ENCODE results near the gene SAE1. TPM values are rescaled to one million over a fixed set of nuclear protein-coding genes. Genes with fewer than 3 reads are reported as not detected.
"Not testable (repeated sequence)": the region's sequence is repeated elsewhere in the genome, so short reads cannot be mapped to it uniquely, and the experiment has no call there.

The SAE1 gene
- total RNA-seq, 4 donors from 2014 or later, result 36.5 to 50.7 (median 49.2) TPM

DNA sequence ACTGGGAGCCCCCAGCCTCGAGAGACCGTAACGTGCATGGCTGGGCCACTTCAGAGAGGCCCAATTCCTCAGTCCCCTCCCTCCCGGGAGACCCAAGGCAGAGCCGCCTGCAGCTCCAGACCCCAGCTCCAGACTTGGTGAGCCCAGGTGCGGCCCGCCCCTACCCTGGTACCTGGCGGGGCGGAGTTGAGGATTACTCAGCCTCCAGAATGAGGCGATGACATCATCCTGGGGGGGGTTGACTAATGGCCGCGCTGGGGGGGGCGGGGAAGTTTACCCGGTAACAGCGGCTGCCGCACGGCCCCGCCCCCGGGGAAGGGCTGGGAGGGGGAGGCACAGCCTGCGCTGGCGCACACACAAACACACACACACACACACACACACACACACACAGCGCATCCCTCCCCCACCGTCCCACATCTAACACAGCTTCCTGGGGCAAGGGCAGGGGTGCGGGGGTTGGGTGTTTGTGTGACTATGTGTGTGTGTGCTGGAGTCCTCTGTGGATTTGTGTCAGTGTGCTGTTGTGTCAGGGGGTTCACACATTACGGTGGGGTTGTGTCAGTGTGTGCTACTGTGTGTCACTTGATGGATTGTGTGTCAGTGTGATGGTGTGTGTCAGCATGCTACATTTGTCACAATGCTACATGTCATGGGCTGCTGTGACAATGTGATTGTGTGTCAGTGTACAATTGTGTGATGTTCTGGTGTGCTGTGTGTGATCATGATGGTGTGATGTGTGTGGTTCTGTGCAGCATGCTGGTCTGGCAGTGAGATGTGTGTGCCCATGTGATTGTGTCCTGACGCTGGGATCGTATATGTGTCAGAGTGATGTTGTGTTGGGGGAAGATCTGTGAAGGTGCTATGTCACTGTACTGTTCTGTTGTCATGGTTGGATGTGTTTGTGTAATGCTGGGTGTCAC, 110.6 kb downstream of the SAE1 start:
- TF ChIP-seq, protein P1, sequence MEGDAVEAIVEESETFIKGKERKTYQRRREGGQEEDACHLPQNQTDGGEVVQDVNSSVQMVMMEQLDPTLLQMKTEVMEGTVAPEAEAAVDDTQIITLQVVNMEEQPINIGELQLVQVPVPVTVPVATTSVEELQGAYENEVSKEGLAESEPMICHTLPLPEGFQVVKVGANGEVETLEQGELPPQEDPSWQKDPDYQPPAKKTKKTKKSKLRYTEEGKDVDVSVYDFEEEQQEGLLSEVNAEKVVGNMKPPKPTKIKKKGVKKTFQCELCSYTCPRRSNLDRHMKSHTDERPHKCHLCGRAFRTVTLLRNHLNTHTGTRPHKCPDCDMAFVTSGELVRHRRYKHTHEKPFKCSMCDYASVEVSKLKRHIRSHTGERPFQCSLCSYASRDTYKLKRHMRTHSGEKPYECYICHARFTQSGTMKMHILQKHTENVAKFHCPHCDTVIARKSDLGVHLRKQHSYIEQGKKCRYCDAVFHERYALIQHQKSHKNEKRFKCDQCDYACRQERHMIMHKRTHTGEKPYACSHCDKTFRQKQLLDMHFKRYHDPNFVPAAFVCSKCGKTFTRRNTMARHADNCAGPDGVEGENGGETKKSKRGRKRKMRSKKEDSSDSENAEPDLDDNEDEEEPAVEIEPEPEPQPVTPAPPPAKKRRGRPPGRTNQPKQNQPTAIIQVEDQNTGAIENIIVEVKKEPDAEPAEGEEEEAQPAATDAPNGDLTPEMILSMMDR (IDR thresholded peaks at IDR 0.05), result no peak
- ATAC-seq (ENCODE audit: low FRiP score) (peak; percentile 65), DNase-seq (ENCODE audit: low spot score) (peak; percentile 76)

DNA sequence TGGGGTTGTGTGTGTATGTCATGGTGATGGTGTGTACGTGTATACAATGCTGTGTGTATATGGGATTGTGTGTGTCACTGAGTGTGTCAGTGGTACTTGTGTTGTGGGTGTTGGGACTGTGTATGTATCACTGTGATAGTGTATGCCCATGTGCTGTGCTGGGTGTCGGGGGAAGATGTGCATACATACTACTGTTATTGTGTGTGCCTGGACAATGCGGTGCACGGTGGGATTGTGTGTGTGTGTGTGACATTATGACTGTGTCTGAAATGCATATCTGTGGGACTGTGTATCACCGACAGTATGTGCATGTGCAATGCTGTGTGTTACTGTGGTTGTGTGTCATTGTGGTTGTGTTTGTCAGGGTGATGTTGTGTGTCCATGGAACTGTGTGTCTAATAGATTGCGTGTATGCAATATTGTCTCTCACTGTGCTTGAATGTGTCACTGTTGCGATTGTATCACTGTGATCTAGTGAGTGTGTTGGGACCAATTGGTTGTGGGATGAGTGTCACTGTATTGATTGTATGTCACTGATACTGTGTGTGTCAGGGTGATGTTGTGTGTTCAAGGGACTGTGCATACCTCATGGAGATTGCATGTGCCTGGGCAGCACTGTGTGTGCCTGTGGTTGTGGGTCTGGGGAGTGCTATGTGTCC, 111.4 kb downstream of the SAE1 start:
- ATAC-seq (ENCODE audit: low FRiP score) (no peak), DNase-seq (ENCODE audit: low spot score) (no peak)
- TF ChIP-seq, protein P1 (IDR thresholded peaks at IDR 0.05), result no peak

DNA sequence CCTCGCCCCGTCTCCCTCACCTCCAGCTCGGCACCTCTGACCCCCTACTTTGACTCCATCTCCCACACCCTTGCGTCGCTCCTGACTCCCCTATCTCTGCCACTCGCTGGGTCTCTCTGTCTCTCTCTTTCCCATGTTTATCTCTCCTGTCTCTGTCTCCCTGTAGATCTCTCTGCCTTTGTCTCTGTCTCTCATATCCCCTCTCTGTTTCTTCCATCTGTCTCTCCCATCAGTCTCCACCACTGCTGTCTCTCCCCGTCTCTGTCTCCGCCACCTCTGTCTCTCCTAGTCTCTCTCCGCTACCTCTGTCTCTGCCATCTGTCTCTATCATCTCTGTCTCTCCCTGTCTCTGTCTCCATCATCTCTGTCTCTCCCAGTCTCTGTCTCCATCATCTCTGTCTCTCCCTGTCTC, 112.7 kb downstream of the SAE1 start:
- TF ChIP-seq, protein P1 (IDR thresholded peaks at IDR 0.05), result no peak
- DNase-seq (ENCODE audit: low spot score), result no peak
- no peak for ATAC-seq (ENCODE audit: low FRiP score)

DNA sequence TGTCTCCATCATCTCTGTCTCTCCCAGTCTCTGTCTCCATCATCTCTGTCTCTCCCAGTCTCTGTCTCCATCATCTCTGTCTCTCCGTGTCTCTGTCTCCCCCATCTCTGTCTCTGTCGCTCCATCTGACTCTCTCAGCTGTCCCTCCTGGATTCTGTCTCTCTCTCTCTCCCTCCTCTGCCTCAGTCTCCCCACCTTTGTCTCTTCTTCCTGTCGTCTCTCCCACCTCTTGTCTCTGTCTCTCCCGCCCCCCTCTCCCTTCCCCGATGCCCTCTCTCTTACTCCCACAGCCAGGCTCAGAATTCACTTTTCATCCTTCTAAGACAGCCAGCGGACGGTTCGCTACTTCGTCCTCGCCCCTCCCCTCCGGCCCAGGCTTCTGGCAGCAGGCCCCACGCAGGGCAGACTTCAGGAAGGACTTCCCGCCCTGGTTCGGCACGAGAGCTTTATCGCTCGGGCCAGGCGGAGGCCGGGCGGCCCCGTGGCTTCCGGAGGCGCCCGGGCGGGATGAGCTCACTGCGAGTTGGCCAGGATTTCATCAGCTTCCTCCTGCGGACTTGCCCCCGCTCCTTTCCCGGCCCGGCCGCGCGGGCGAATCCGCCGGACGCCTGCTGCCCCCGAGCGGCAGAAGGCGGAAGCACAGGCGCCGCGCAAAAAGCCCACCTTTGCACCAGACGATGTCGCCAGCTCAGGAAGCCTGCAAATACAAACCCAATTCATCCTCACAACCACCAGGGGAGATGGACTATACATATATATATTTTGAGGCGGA, 113.3 kb downstream of the SAE1 start:
- DNase-seq (ENCODE audit: low spot score) (peak; percentile 51), ATAC-seq (ENCODE audit: low FRiP score) (peak; percentile 87)
- TF ChIP-seq, protein P1 (IDR thresholded peaks at IDR 0.05), result peak in 2 of 3 donors; percentile 81 to 97

DNA sequence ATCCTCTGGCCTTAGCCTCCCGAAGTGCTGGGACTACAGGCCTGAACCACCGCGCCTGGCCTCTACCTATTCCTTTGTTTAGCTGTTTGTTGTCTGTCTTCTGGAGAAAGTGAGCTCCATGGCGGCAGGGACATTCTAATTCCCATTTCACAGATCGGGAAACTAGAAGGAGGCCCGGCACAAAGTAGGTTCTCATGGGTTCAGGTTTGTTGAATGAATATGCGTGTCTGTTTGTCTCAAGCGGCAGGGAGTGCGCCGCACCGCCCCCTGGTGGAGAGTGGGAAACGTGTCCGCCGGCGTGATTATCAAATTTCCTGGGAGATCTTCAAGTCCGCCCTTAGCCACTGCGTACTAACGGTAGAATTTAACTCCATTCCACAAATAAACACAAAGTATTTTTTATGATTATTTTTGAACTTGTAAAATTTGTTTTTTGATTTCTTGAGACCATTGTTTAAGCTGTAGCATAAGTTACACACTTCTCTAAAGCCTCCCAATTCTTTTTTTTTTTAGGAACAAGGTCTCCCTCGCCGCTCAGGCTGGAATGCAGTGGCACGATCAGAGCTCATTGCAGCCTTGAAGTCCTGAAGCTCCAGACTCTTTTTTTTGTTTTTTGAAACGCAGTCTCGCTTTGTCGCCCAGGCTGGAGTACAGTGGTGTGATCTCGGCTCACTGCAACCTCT, 116.8 kb downstream of the SAE1 start:
- TF ChIP-seq, protein P1 (IDR thresholded peaks at IDR 0.05), result peak in 2 of 3 donors; percentile 70 to 89
- DNase-seq (ENCODE audit: low spot score) (peak; percentile 63), ATAC-seq (ENCODE audit: low FRiP score) (no peak)

DNA sequence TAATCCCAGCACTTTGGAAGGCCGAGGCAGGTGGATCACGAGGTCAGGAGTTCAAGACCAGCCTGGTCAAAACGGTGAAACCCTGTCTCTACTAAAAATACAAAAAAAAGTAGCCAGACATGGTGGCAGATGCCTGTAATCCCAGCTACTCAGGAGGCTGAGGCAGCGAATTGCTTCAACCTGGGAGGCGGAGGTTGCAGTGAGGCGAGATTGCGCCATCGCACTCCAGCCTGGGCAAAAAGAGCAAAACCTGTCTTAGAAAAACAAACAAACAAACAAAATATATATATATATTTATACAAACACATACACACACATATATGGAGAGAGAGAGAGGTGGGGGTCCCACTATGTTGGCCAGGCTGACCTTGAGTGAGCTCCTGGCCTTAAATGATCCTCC, 122.4 kb downstream of the SAE1 start:
- not testable (repeated sequence) for ATAC-seq (ENCODE audit: low FRiP score)

More for the DNA sequence above, 122.4 kb downstream of the SAE1 start:
- not testable (repeated sequence) for DNase-seq (ENCODE audit: low spot score)
